OCI-LY1 (cell line): ENCODE data around the gene MEG3.

Source experiments
- CTCF ChIP-seq: fragments of 200-600 bp; sonication (generic), shearing (Covaris generic); IDR thresholded peaks from 2 replicates; pipeline ENCODE4 v1.5.1; 2017; ENCODE audit warnings: mild to moderate bottlenecking, antibody characterized with exemption, low read length, moderate library complexity, mixed read lengths
- EZH2 ChIP-seq: fragments of 200-600 bp; sonication (generic), shearing (Covaris generic); IDR thresholded peaks from 2 replicates; pipeline ENCODE4 v1.8.0; 2017; ENCODE audit warnings: borderline replicate concordance, mixed run types, mild to moderate bottlenecking, antibody characterized with exemption, low read length, moderate library complexity, mixed read lengths

GRCh38 chr14:100842799-100843198 lies 16.9 kb downstream of the MEG3 start:
- TF ChIP-seq CTCF (no peak), EZH2 (no peak)
